ENCODE measurements around the gene TMC6. TPM values are rescaled to one million over a fixed set of nuclear protein-coding genes. Genes with fewer than 3 reads are reported as not detected.
"Not testable (repeated sequence)": the region's sequence is repeated elsewhere in the genome, so short reads cannot be mapped to it uniquely, and the experiment has no call there.

The TMC6 gene
- total and polyA plus RNA-seq, 2 donors: 19.5 to 23.4 TPM

- no peaks in the 10 kb centered on the region for H3K4me1 ChIP-seq (ENCODE audit: insufficient read depth)
- peaks cover 9% of the 10 kb centered on the region for H3K36me3 ChIP-seq (ENCODE audit: insufficient read depth)
- WGBS: 79% methylated on average over 7 of the region's 7 CpGs
- DNase-seq (ENCODE audit: extremely low spot score): no peak
- no peak overlapping the region for H3K4me3 ChIP-seq (ENCODE audit: low read depth, low read length)
- no peak overlapping the region for H3K27ac ChIP-seq (ENCODE audit: low read depth)
Observed at GRCh38 chr17:78089576-78090281, 38.8 kb downstream of the TMC6 start.

- no peak for DNase-seq (ENCODE audit: extremely low spot score)
- Histone ChIP-seq H3K36me3 (ENCODE audit: insufficient read depth) (peaks cover 9% of the 10 kb centered on the region), H3K4me3 (ENCODE audit: low read depth, low read length) (no peak overlapping the region), H3K27ac (ENCODE audit: low read depth) (no peak overlapping the region), H3K4me1 (ENCODE audit: insufficient read depth) (no peaks in the 10 kb centered on the region)
- 92% methylated on average over 1 of the region's 1 CpG for WGBS
Observed at GRCh38 chr17:78088529-78088928, 40.0 kb downstream of the TMC6 start.

- no peaks in the 10 kb centered on the region for H3K4me1 ChIP-seq (ENCODE audit: insufficient read depth)
- no peak overlapping the region for H3K4me3 ChIP-seq (ENCODE audit: low read depth, low read length)
- H3K36me3 ChIP-seq (ENCODE audit: insufficient read depth): peaks cover 9% of the 10 kb centered on the region
- WGBS: 96% methylated on average over 13 of the region's 13 CpGs
- no peak overlapping the region for H3K27ac ChIP-seq (ENCODE audit: low read depth)
- no peak for DNase-seq (ENCODE audit: extremely low spot score)
Observed at GRCh38 chr17:78086740-78087139, 41.8 kb downstream of the TMC6 start.

GRCh38 chr17:78082988-78083387, 45.6 kb downstream of the TMC6 start:
- DNase-seq (ENCODE audit: extremely low spot score): no peak
- H3K36me3 ChIP-seq (ENCODE audit: insufficient read depth): peaks cover 7% of the 10 kb centered on the region
- H3K4me3 ChIP-seq (ENCODE audit: low read depth, low read length): no peak overlapping the region
- no peak overlapping the region for H3K27ac ChIP-seq (ENCODE audit: low read depth)
- H3K4me1 ChIP-seq (ENCODE audit: insufficient read depth): no peaks in the 10 kb centered on the region
- WGBS: 68% methylated on average over 7 of the region's 7 CpGs

- not testable (repeated sequence) for DNase-seq (ENCODE audit: extremely low spot score); H3K36me3 ChIP-seq (ENCODE audit: insufficient read depth); H3K4me1 ChIP-seq (ENCODE audit: insufficient read depth); H3K4me3 ChIP-seq (ENCODE audit: low read depth, low read length); H3K27ac ChIP-seq (ENCODE audit: low read depth)
- 55% methylated on average over 5 of the region's 5 CpGs for WGBS
Observed at GRCh38 chr17:78082355-78082872, 46.1 kb downstream of the TMC6 start.

GRCh38 chr17:78081551-78081950, 47.0 kb downstream of the TMC6 start:
- no peak overlapping the region for H3K4me3 ChIP-seq (ENCODE audit: low read depth, low read length)
- H3K4me1 ChIP-seq (ENCODE audit: insufficient read depth): no peaks in the 10 kb centered on the region
- H3K36me3 ChIP-seq (ENCODE audit: insufficient read depth): peaks cover 6% of the 10 kb centered on the region
- no peak for DNase-seq (ENCODE audit: extremely low spot score)
- 83% methylated on average over 3 of the region's 3 CpGs for WGBS
- no peak overlapping the region for H3K27ac ChIP-seq (ENCODE audit: low read depth)

- no peak overlapping the region for H3K27ac ChIP-seq (ENCODE audit: low read depth)
- H3K36me3 ChIP-seq (ENCODE audit: insufficient read depth): peaks cover 5% of the 10 kb centered on the region
- DNase-seq (ENCODE audit: extremely low spot score): no peak
- no peaks in the 10 kb centered on the region for H3K4me1 ChIP-seq (ENCODE audit: insufficient read depth)
- H3K4me3 ChIP-seq (ENCODE audit: low read depth, low read length): no peak overlapping the region
- 87% methylated on average over 6 of the region's 6 CpGs for WGBS
Observed at GRCh38 chr17:78079253-78079652, 49.3 kb downstream of the TMC6 start.

- Histone ChIP-seq H3K4me3 (ENCODE audit: low read depth, low read length) (no peak overlapping the region), H3K36me3 (ENCODE audit: insufficient read depth) (peaks cover 11% of the 10 kb centered on the region)
- WGBS: 84% methylated on average over 5 of the region's 5 CpGs
Observed at GRCh38 chr17:78075545-78075944, 53.0 kb downstream of the TMC6 start.

GRCh38 chr17:78075011-78075410, 53.5 kb downstream of the TMC6 start:
- WGBS: 97% methylated on average over 10 of the region's 10 CpGs
- peaks cover 11% of the 10 kb centered on the region for H3K36me3 ChIP-seq (ENCODE audit: insufficient read depth)
- H3K27ac ChIP-seq (ENCODE audit: low read depth): no peak overlapping the region
- no peak for DNase-seq (ENCODE audit: extremely low spot score)
- no peak overlapping the region for H3K4me3 ChIP-seq (ENCODE audit: low read depth, low read length)
- no peaks in the 10 kb centered on the region for H3K4me1 ChIP-seq (ENCODE audit: insufficient read depth)

More at GRCh38 chr17:78075545-78075944, 53.0 kb downstream of the TMC6 start:
- Histone ChIP-seq H3K4me1 (ENCODE audit: insufficient read depth) (no peaks in the 10 kb centered on the region), H3K27ac (ENCODE audit: low read depth) (no peak overlapping the region)
- no peak for DNase-seq (ENCODE audit: extremely low spot score)

- H3K4me1 ChIP-seq (ENCODE audit: insufficient read depth): no peaks in the 10 kb centered on the region
- WGBS: 98% methylated on average over 3 of the region's 3 CpGs
- H3K36me3 ChIP-seq (ENCODE audit: insufficient read depth): peaks cover 11% of the 10 kb centered on the region
- H3K27ac ChIP-seq (ENCODE audit: low read depth): no peak overlapping the region
- no peak for DNase-seq (ENCODE audit: extremely low spot score)
- H3K4me3 ChIP-seq (ENCODE audit: low read depth, low read length): no peak overlapping the region
Observed at GRCh38 chr17:78072961-78073360, 55.6 kb downstream of the TMC6 start.

GRCh38 chr17:78069695-78070094, 58.9 kb downstream of the TMC6 start:
- Histone ChIP-seq H3K4me1 (ENCODE audit: insufficient read depth) (no peaks in the 10 kb centered on the region), H3K36me3 (ENCODE audit: insufficient read depth) (peaks cover 5% of the 10 kb centered on the region), H3K4me3 (ENCODE audit: low read depth, low read length) (no peak overlapping the region), H3K27ac (ENCODE audit: low read depth) (no peak overlapping the region)
- no peak for DNase-seq (ENCODE audit: extremely low spot score)
- 65% methylated on average over 4 of the region's 4 CpGs for WGBS

- H3K4me3 ChIP-seq (ENCODE audit: low read depth, low read length); DNase-seq (ENCODE audit: extremely low spot score); H3K27ac ChIP-seq (ENCODE audit: low read depth); H3K36me3 ChIP-seq (ENCODE audit: insufficient read depth); H3K4me1 ChIP-seq (ENCODE audit: insufficient read depth): not testable (repeated sequence)
- 97% methylated on average over 4 of the region's 4 CpGs for WGBS
Observed at GRCh38 chr17:78066976-78067375, 61.6 kb downstream of the TMC6 start.

- H3K27ac ChIP-seq (ENCODE audit: low read depth): no peak overlapping the region
- WGBS: 96% methylated on average over 4 of the region's 4 CpGs
Observed at GRCh38 chr17:78064708-78065107, 63.8 kb downstream of the TMC6 start.

GRCh38 chr17:78063489-78063888, 65.1 kb downstream of the TMC6 start:
- no peak for DNase-seq (ENCODE audit: extremely low spot score)
- Histone ChIP-seq H3K27ac (ENCODE audit: low read depth) (no peak overlapping the region), H3K36me3 (ENCODE audit: insufficient read depth) (no peaks in the 10 kb centered on the region), H3K4me1 (ENCODE audit: insufficient read depth) (peaks cover 1% of the 10 kb centered on the region), H3K4me3 (ENCODE audit: low read depth, low read length) (no peak overlapping the region)

More at GRCh38 chr17:78064708-78065107, 63.8 kb downstream of the TMC6 start:
- no peaks in the 10 kb centered on the region for H3K36me3 ChIP-seq (ENCODE audit: insufficient read depth)
- no peaks in the 10 kb centered on the region for H3K4me1 ChIP-seq (ENCODE audit: insufficient read depth)
- H3K4me3 ChIP-seq (ENCODE audit: low read depth, low read length): no peak overlapping the region
- DNase-seq (ENCODE audit: extremely low spot score): no peak
